GM12891 (cell line): ENCODE measurements around the gene EMID1.

Experiments
- POLR2A ChIP-seq: IDR thresholded peaks from 2 replicates; pipeline ENCODE4 v1.6.1; 2011; ENCODE audit warnings: low read depth, low read length, control low read depth
- POLR2AphosphoS5 ChIP-seq: IDR thresholded peaks from 2 replicates; pipeline ENCODE4 v1.6.1; 2011; ENCODE audit warnings: low read depth, low read length, control low read depth
- TAF1 ChIP-seq: IDR thresholded peaks from 2 replicates; pipeline ENCODE4 v1.6.1; 2011; ENCODE audit warnings: low read depth, low read length, control low read depth

DNA sequence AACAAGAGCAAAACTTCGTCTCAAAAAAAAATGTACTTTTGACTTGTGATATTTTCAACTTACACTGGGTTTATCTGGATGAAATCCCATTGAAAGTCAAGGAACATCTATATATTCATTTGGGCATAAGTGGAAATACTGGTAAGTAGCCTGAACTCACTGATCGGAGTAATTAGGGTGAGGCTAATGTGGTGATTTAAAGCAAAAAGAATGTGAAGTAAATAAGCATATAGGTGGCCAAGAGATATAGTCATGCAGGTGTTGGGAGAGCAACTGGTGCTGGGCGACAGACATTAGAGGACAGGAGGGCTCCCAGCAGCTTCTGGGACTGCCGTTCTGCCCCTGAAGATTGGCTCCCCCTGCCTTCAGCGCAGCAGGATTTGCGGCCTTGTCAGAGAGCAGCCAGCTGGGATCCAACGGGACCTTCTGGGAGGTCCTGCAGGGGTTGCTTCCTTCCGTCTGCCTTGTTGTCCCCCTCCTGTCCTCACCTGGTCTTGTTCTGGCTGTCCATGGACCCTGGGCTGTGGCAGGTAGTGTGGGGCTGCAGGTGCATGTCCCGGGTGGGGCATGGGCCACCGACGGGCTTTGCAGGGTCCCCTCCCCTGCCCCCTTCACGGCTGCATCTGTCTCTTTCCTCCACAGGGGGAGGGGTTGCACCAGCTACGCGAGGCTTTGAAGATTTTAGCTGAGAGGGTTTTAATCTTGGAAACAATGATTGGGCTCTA is 48.0 kb downstream of the EMID1 start:
- TF ChIP-seq POLR2AphosphoS5, result no peak
- TF ChIP-seq POLR2A, result no peak
- TF ChIP-seq TAF1, result no peak
